Activated naive CD4-positive, alpha-beta T cell treated with Interleukin-2 at 50 U/mL for 16 hours (primary cell): ENCODE results near the gene MRM2.

Experiments
- DNase-seq: peaks from one replicate; pipeline ENCODE4 v3.0.0-alpha.2; 2020

The MRM2 gene

GRCh38 chr7:2264158-2264557 lies 22.2 kb upstream of the MRM2 start:
- no peak for DNase-seq

GRCh38 chr7:2263176-2263575 lies 21.2 kb upstream of the MRM2 start:
- no peak for DNase-seq

GRCh38 chr7:2261611-2262010 lies 19.6 kb upstream of the MRM2 start:
- no peak for DNase-seq

GRCh38 chr7:2260820-2261219 lies 18.8 kb upstream of the MRM2 start:
- no peak for DNase-seq

GRCh38 chr7:2259480-2259879 lies 17.5 kb upstream of the MRM2 start:
- no peak for DNase-seq

- no peak for DNase-seq
Observed at GRCh38 chr7:2258661-2259365, 16.8 kb upstream of the MRM2 start.

- no peak for DNase-seq
Observed at GRCh38 chr7:2257651-2258050, 15.6 kb upstream of the MRM2 start.

- DNase-seq = no peak
Observed at GRCh38 chr7:2257046-2257551, 15.1 kb upstream of the MRM2 start.

- no peak for DNase-seq
Observed at GRCh38 chr7:2256306-2257045, 14.5 kb upstream of the MRM2 start.

- no peak for DNase-seq
Observed at GRCh38 chr7:2255145-2256139, 13.4 kb upstream of the MRM2 start.

- DNase-seq = no peak
Observed at GRCh38 chr7:2254429-2255144, 12.6 kb upstream of the MRM2 start.

- no peak for DNase-seq
Observed at GRCh38 chr7:2253525-2254244, 11.7 kb upstream of the MRM2 start.

GRCh38 chr7:2253021-2253420 lies 11.0 kb upstream of the MRM2 start:
- DNase-seq = no peak

- no peak for DNase-seq
Observed at GRCh38 chr7:2251841-2252771, 10.1 kb upstream of the MRM2 start.

GRCh38 chr7:2251381-2251780 lies 9.4 kb upstream of the MRM2 start:
- DNase-seq = no peak

- no peak for DNase-seq
Observed at GRCh38 chr7:2249744-2250323, 7.8 kb upstream of the MRM2 start.

- DNase-seq = no peak
Observed at GRCh38 chr7:2248984-2249694, 7.1 kb upstream of the MRM2 start.

GRCh38 chr7:2247141-2247995 lies 5.4 kb upstream of the MRM2 start:
- peak; percentile 21 for DNase-seq
